Muscle of leg (tissue), 11 donors: ENCODE data around the gene SERPINB2. TPM values are rescaled to one million over a fixed set of nuclear protein-coding genes. Genes with fewer than 3 reads are reported as not detected.

Experiments used
- DNase-seq: peaks from one replicate; pipeline ENCODE4 v3.0.0; 2013
- H3K27ac ChIP-seq: one replicate; pipeline ENCODE4 v1.5.1; 2013; ENCODE audit warnings: mild to moderate bottlenecking, low read length, control low read depth
- H3K27me3 ChIP-seq: one replicate; pipeline ENCODE4 v1.6.1; 2013; ENCODE audit warnings: low read length; ENCODE audit not compliant: control insufficient read depth, insufficient read depth
- H3K36me3 ChIP-seq: one replicate; pipeline ENCODE4 v1.6.1; 2013; ENCODE audit warnings: low read length; ENCODE audit not compliant: control insufficient read depth, insufficient read depth
- H3K4me1 ChIP-seq: one replicate; pipeline ENCODE4 v1.6.1; 2013; ENCODE audit warnings: low read length; ENCODE audit not compliant: control insufficient read depth, insufficient read depth
- H3K4me3 ChIP-seq: one replicate; pipeline ENCODE4 v1.5.1; 2013; ENCODE audit warnings: low read length, control low read depth
- H3K9me3 ChIP-seq: replicated peaks from 2 replicates; pipeline ENCODE4 v1.6.1; 2013; ENCODE audit warnings: low read depth, low read length; ENCODE audit not compliant: control insufficient read depth
- WGBS: methylation state at CpG from one replicate; pipeline ENCODE4 v1.1.5; 2013; ENCODE audit warnings: missing lambda C conversion rate; ENCODE audit not compliant: insufficient coverage; 5-methylcytosine and 5-hydroxymethylcytosine counted together
- polyA plus RNA-seq, 8 donors: library from polyadenylated mRNA; unstranded; fragments of 120-200 nt; gene quantifications; one replicate each; pipeline versions ENCODE4 v1.2.1 to v1.2.3, GENCODE V29; 2013; ENCODE audit warnings: inconsistent platforms in 1 of 8, low replicate concordance in 1 of 8; ENCODE audit not compliant: insufficient read length in 8 of 8, insufficient read depth in 1 of 8
- total RNA-seq: library from RNA; stranded (reverse); fragments of 120-200 nt; gene quantifications from one replicate; pipeline ENCODE4 v1.2.4, GENCODE V29; 2013

Gene SERPINB2
- total and polyA plus RNA-seq, 9 donors = 0.10 to 29.4 (median 0.17) TPM; not detected in 1

DNA sequence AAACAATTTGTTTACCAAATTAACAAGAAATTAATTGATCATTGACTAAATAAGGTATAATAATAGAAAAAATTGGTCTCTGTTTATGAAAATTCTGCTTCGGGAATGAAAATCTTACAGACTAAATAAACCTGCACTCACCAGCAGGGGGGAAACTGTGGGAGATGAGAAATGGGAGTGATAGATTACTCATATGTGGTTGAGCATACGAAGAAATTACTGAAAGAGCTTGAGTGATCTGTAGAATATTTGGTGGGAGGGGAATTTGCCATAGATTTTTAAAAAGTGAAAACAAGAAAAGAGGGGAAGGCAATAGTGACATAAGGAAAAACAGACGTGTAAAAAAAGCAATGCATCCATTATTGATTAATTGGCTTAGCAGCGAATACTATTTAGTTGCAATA, 63.8 kb downstream of the SERPINB2 start:
- Histone ChIP-seq H3K4me3 (no peak overlapping the region), H3K27me3 (peaks cover 6% of the 10 kb centered on the region), H3K4me1 (peaks cover 5% of the 10 kb centered on the region), H3K9me3 (no peaks in the 10 kb centered on the region), H3K27ac (no peak overlapping the region), H3K36me3 (no peaks in the 10 kb centered on the region)
- no peak for DNase-seq
- 36% methylated on average over 1 of the region's 4 CpGs for WGBS

Other genes with a start within 250 kb of the SERPINB2 start
- not detected for gene SERPINB4, start 243.4 kb upstream of the SERPINB2 start, total RNA-seq
- gene SERPINB4, start 243.4 kb upstream of the SERPINB2 start, polyA plus RNA-seq = under 1 TPM in 2 of 8 donors, not detected in 6; 0.23 to 0.34 TPM
- not detected for gene SERPINB3, start 225.8 kb upstream of the SERPINB2 start, total RNA-seq
- under 1 TPM in 1 of 8 donors, not detected in 7; 0.65 TPM for gene SERPINB3, start 225.8 kb upstream of the SERPINB2 start, polyA plus RNA-seq
- not detected for gene SERPINB11, start 184.7 kb upstream of the SERPINB2 start, total RNA-seq
- not detected for gene SERPINB11, start 184.7 kb upstream of the SERPINB2 start, polyA plus RNA-seq
- not detected for gene SERPINB7, start 112.3 kb upstream of the SERPINB2 start, total RNA-seq
- 10 to 100 TPM in 1 of 8 donors, under 1 TPM in 2, not detected in 5; 0.12 to 10.1 (median 0.42) TPM for gene SERPINB7, start 112.3 kb upstream of the SERPINB2 start, polyA plus RNA-seq
- 0.04 TPM for gene SERPINB10, start 20.3 kb downstream of the SERPINB2 start, total RNA-seq
- gene SERPINB10, start 20.3 kb downstream of the SERPINB2 start, polyA plus RNA-seq = under 1 TPM; 0.05 to 0.95 (median 0.27) TPM
- not detected for gene HMSD, start 61.6 kb downstream of the SERPINB2 start, total RNA-seq
- gene HMSD, start 61.6 kb downstream of the SERPINB2 start, polyA plus RNA-seq = under 1 TPM in 3 of 8 donors, not detected in 5; 0.12 to 0.51 (median 0.18) TPM
- 0.93 TPM for gene SERPINB8, start 82.4 kb downstream of the SERPINB2 start, total RNA-seq
- gene SERPINB8, start 82.4 kb downstream of the SERPINB2 start, polyA plus RNA-seq = 1 to 10 TPM; 1.4 to 2.6 (median 1.7) TPM